OCI-LY3 (cell line): ENCODE results near the gene HMGN1.

ENCODE experiments used
- EZH2phosphoT487 ChIP-seq: fragments of 200-600 bp; shearing (Covaris generic); IDR thresholded peaks from 2 replicates; pipeline ENCODE4 v1.6.1; 2018; ENCODE audit warnings: antibody characterized with exemption, mixed run types, low read depth
- TF ChIP-seq, protein P1 (sequence below): fragments of 200-600, 300-600 bp; sonication (generic); IDR thresholded peaks from 2 replicates; pipeline ENCODE4 v1.5.1; 2014; ENCODE audit warnings: antibody characterized with exemption, low read length, low read depth

DNA sequence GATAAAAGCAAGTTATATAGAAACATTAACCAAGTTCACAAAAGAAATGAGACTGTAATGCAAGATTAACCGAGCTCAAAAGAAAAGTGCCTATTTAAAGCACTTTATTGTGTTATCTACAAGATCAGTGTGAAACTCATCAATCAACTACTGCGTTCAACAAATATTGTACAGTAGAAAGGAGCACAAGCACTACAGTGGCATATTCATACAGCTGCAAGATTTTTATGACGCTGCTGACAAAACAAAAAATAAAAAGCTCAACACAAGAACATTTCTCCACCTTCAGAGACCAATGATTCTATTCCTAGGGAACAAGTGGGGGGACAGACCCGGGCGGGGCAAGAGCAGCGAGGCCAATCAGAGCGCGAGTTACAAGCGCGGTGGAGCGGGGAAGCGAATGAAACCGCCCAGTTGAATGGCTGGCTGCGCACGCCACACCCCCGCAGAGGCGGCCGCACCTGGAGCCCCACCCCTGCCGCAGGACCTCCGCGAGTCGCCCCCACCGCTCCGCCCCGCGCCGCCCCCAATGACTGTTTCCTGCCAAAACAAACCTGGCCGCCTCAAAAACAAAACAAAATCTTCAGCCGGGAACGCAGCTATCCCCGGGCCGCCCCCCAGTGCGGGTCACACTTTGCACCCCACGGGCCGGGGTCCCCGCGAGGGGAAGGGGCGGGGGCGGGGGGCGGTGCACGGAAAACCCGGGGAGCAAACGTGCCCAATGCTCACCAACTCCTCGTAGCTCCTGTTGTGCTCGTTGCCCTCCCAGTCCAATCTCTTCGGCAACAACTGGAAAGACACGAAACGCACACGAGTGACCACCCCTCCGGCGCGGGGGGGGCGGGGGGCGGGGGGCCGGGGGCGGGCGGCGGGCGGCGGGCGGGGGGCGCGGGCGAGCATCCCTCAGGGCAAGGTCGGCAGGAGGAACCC is 36.5 kb downstream of the HMGN1 start:
- TF ChIP-seq, protein P1, sequence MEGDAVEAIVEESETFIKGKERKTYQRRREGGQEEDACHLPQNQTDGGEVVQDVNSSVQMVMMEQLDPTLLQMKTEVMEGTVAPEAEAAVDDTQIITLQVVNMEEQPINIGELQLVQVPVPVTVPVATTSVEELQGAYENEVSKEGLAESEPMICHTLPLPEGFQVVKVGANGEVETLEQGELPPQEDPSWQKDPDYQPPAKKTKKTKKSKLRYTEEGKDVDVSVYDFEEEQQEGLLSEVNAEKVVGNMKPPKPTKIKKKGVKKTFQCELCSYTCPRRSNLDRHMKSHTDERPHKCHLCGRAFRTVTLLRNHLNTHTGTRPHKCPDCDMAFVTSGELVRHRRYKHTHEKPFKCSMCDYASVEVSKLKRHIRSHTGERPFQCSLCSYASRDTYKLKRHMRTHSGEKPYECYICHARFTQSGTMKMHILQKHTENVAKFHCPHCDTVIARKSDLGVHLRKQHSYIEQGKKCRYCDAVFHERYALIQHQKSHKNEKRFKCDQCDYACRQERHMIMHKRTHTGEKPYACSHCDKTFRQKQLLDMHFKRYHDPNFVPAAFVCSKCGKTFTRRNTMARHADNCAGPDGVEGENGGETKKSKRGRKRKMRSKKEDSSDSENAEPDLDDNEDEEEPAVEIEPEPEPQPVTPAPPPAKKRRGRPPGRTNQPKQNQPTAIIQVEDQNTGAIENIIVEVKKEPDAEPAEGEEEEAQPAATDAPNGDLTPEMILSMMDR, result no peak
- no peak for TF ChIP-seq EZH2phosphoT487
